ENCODE measurements around the gene TOMM5. TPM values are rescaled to one million over a fixed set of nuclear protein-coding genes. Genes with fewer than 3 reads are reported as not detected.

TOMM5 gene
- total RNA-seq, 1 experiment from 2014 or later = 161 TPM

- BruUV-seq (replicated peaks) = no TSS peak
- Histone ChIP-seq H4K20me1 (ENCODE audit: insufficient read depth) (peaks cover 8% of the 10 kb centered on the region; the same call in 1 of the 2 replicates), H3K9me3 (ENCODE audit: control insufficient read depth in 1 of 2, insufficient read depth in 1 of 2, low read depth in 1 of 2, low read length in 2 of 2) (no peaks in the 10 kb centered on the region), H3K9ac (ENCODE audit: low read length) (no peak overlapping the region), H3K4me3 (replicated peaks in 1 of 2; ENCODE audit: low read depth in 1 of 2, low read length in 2 of 2) (no peak overlapping the region), H3K4me1 (ENCODE audit: control insufficient read depth in 1 of 2, insufficient read depth in 2 of 2, low read length in 2 of 2) (no peaks in the 10 kb centered on the region), H2AFZ (ENCODE audit: low read depth, low read length, poor library complexity, severe bottlenecking) (no peak overlapping the region), H3K27ac (ENCODE audit: low read depth, low read length) (no peak overlapping the region), H3K4me2 (ENCODE audit: low read length) (no peak overlapping the region), H3K9me2 (ENCODE audit: insufficient read depth) (no peaks in the 10 kb centered on the region), H3K27me3 (ENCODE audit: insufficient read depth, low read length) (no peaks in the 10 kb centered on the region), H3K36me3 (ENCODE audit: control insufficient read depth in 1 of 2, insufficient read depth in 2 of 2, low read length in 2 of 2) (peaks cover 0 to 4% of the 10 kb centered on the region in 2 experiments; a peak in 1 of 4 replicates), H3K79me2 (ENCODE audit: insufficient read depth, low read length) (peaks cover 70% of the 10 kb centered on the region)
- no peak for TF ChIP-seq CTCF (IDR thresholded peaks at IDR 0.05 in 2 of 3, conservative IDR thresholded peaks at IDR 0.05 in 1 of 3; ENCODE audit: borderline replicate concordance in 1 of 3, insufficient read depth in 1 of 3, low read depth in 2 of 3, low read length in 2 of 3)
- POLR2A ChIA-PET = no interaction called here
- intact Hi-C loops (cut with micrococcal nuclease) = no loop called here
- RAD21 ChIA-PET (ENCODE audit: low non-redundant PET in 1 of 2, low total read pairs in 2 of 2, uncharacterized antibody in 2 of 2, unreplicated experiment in 2 of 2) = no interaction called here
- no peak for DNase-seq (ENCODE audit: low read depth, low spot score)
- CTCF ChIA-PET = no interaction called here
- no peak for ATAC-seq
Observed at GRCh38 chr9:37574241-37574721, 18.1 kb downstream of the TOMM5 start.

GRCh38 chr9:37571282-37571681, 21.1 kb downstream of the TOMM5 start:
- Histone ChIP-seq H3K9me2 (ENCODE audit: insufficient read depth) (no peaks in the 10 kb centered on the region), H3K79me2 (ENCODE audit: insufficient read depth, low read length) (peaks cover 59% of the 10 kb centered on the region), H3K4me3 (replicated peaks in 1 of 2; ENCODE audit: low read depth in 1 of 2, low read length in 2 of 2) (no peak overlapping the region), H4K20me1 (ENCODE audit: insufficient read depth) (peaks cover 8% of the 10 kb centered on the region; the same call in 1 of the 2 replicates), H3K4me1 (ENCODE audit: control insufficient read depth in 1 of 2, insufficient read depth in 2 of 2, low read length in 2 of 2) (no peaks in the 10 kb centered on the region), H3K36me3 (ENCODE audit: control insufficient read depth in 1 of 2, insufficient read depth in 2 of 2, low read length in 2 of 2) (0 out of 4 replicates have a peak, but pooled peaks cover 4 to 6% of the 10 kb centered on the region in 2 experiments), H3K9ac (ENCODE audit: low read length) (no peak overlapping the region), H3K27me3 (ENCODE audit: insufficient read depth, low read length) (no peaks in the 10 kb centered on the region), H3K9me3 (ENCODE audit: control insufficient read depth in 1 of 2, insufficient read depth in 1 of 2, low read depth in 1 of 2, low read length in 2 of 2) (no peaks in the 10 kb centered on the region), H3K4me2 (ENCODE audit: low read length) (no peak overlapping the region), H2AFZ (ENCODE audit: low read depth, low read length, poor library complexity, severe bottlenecking) (no peak overlapping the region), H3K27ac (ENCODE audit: low read depth, low read length) (no peak overlapping the region)
- ChIA-PET POLR2A (no interaction called here), RAD21 (ENCODE audit: low non-redundant PET in 1 of 2, low total read pairs in 2 of 2, uncharacterized antibody in 2 of 2, unreplicated experiment in 2 of 2) (no interaction called here), CTCF (no interaction called here)
- BruUV-seq (replicated peaks) = no TSS peak
- intact Hi-C loops (cut with micrococcal nuclease) = no loop called here
- ATAC-seq = no peak
- no peak for DNase-seq (ENCODE audit: low read depth, low spot score)
- TF ChIP-seq ELF1 (IDR thresholded peaks at IDR 0.05; ENCODE audit: borderline replicate concordance, low read depth) (no peak), ZBTB33 (IDR thresholded peaks at IDR 0.05; ENCODE audit: extremely low read depth, insufficient replicate concordance, low read length) (no peak), RAD21 (IDR thresholded peaks at IDR 0.05; ENCODE audit: low read depth) (no peak), YY1 (IDR thresholded peaks at IDR 0.05; ENCODE audit: extremely low read depth, insufficient replicate concordance, low read depth, low read length) (no peak), EZH2phosphoT487 (IDR thresholded peaks at IDR 0.05; ENCODE audit: borderline replicate concordance) (no peak), ZFX (IDR thresholded peaks at IDR 0.05) (no peak), ATF3 (IDR thresholded peaks at IDR 0.05) (no peak)
